SK-N-DZ (cell line): Measurements from ENCODE around the gene SRP9.
"Not testable (repeated sequence)": the region's sequence is repeated elsewhere in the genome, so short reads cannot be mapped to it uniquely, and the experiment has no call there.

Experiments
- DNase-seq: peaks from one replicate; pipeline ENCODE4 v3.0.0-alpha.2; 2015; ENCODE audit warnings: low spot score

The SRP9 gene

DNA sequence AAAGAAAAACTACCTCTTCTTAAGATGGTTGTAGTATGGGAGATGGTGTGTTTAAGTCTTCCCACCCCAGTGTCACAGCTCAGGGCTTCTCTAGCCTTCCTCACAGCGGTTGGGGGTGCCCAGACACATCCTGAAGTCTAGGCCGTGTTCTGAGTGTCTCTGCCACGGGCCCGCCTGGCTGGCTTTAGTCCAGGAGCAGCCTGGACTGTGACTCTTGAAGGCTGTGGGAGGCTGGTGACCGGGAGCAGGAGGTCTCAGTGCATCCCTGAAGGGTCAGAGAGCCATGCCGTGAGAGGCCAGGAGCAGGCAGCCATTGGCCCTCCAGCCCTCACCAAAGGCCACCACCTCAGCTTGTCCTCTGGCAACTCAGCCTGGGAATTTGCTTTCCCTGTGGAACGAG, 36.8 kb downstream of the SRP9 start:
- DNase-seq: no peak

DNA sequence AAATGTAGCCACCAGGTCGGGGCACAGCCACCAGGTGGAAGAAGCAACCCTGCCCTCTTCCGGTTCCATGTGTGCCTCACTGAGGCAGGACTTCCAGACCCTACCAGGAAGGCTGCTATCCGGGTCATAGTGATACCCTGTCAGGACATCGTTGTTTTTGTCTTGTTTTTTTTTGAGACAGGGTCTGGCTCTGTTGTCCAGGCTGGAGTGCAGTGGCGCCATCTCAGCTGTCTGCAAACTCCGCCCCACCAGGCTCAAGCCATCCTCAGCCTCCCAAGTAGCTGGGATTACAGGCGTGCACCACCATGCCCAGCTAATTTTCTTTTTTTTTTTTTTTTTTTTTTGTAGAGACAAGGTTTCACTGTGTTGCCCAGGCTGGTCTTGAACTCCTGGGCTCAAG, 37.5 kb downstream of the SRP9 start:
- DNase-seq: not testable (repeated sequence)

GRCh38 chr1:225815526-225816178, 38.0 kb downstream of the SRP9 start:
- DNase-seq: no peak

DNA sequence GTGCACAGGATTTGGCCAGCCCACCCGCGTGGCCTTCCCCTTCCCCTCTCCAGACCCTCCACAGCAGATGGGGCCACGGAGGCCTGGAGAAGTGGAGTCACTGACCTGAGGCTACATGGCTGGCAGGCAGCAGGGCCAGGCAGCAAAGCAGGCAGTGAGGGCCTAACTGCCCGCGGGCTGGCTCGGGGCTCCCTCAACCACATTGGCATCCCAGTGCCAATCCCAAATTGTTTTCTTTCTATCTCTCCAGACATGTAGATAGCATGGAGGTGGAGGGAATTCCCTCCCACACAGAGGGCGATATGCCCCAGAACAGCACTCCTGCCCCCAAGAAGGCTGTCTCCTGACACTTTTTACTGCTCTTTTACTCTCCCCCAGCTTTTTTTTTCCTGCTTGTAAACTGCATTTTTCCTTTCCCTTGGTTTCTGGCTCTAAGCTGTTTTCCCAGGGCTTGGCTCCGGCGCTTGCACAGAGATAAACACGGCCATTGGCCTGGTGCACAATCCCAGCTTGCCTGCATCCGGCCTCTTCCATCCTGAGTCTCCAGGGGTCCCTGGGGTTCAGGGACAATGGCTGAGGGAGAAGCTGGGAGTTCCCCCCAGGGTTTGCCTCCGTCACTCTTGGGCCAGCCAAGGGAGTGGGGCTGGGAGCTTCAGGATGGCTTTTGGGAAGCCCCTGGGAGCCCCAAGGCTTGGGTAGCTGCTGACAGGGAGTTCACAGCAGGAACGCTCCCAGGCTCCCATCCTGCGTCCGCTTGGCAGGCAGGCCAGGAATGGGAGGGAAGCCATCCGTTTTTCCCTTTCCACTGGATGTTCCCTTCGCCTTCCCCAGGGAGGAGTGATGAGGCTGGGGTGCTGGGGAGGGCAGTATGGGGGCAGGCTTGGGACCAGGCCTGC, 39.3 kb downstream of the SRP9 start:
- DNase-seq: no peak

DNA sequence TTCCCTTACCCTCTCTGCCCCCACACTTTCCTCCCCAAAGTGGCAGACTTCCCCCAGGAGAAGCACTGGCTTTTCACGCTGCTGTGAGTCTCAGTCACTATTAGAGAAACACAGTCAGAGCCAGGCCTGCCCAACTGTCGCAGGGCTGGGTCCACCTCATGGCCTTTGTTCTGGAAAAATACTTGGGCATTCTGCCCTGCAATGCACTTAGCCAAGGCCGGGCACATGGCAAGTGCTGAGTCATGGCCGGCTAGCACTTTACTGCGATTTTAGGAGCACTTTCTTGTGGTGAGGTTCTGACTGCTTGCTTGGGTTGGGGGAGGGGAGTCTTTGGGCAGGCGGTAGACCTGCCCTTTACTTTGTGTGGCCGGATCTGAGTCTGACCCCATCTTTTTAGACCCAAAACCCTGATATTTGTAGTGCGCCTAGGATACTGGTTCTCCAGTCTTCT, 40.0 kb downstream of the SRP9 start:
- no peak for DNase-seq

DNA sequence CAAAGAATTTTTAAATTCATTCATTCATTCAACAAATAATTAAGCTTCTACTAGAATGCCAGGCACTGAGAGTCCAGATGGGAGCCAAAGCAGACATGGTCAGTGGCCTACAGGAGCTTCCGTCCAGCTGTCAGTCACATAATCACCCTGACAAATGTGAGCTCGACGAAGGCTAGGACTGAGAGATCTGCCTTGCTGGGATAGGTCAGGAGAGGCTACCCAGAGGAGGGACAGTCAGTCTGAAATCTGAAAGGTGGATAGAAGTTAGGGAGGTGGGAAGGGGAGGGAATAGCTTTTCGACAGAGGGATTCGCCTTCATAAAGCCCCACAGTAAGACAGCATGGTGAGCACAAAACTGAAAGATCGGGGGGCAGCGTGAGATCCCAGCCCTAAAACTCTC, 40.6 kb downstream of the SRP9 start:
- DNase-seq: no peak

DNA sequence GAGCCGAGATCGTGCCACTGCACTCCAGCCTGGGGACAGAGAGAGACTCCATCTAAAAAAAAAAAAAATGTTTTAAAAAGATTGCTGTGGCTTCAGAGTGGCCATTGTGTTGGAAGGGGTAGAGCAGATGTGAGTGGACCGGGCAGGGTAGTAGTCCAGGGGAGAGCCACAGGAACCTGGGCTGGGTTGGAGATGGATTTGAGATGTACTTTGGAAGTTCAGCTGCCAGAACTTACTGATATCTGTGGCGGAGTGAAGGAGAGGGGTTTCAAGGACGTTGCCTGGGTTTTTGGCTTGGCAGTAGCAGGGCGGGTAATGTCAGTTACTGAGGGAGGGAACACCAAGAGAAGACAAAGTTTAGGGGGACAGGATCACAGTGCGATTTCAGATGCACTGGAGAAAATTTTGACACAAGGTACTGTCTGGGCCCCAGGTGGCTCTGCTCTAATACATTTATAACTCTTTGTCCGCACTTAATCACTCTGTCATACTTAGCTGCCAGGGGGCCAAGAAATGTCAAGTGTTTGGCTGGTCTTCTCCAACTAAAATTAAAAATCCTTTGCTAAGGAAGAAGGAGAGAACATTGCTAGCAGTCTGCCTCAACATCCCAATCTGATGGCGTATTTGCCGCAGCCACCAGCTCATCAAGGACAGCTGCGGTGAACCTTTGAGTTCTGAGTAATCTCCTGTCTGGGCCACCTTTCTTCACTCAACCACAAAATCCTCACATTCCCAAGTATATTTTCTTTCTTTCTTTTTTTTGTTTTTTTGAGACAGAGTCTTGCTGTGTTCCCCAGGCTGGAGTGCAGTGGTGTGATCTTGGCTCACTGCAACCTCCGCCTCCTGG, 41.9 kb downstream of the SRP9 start:
- no peak for DNase-seq

DNA sequence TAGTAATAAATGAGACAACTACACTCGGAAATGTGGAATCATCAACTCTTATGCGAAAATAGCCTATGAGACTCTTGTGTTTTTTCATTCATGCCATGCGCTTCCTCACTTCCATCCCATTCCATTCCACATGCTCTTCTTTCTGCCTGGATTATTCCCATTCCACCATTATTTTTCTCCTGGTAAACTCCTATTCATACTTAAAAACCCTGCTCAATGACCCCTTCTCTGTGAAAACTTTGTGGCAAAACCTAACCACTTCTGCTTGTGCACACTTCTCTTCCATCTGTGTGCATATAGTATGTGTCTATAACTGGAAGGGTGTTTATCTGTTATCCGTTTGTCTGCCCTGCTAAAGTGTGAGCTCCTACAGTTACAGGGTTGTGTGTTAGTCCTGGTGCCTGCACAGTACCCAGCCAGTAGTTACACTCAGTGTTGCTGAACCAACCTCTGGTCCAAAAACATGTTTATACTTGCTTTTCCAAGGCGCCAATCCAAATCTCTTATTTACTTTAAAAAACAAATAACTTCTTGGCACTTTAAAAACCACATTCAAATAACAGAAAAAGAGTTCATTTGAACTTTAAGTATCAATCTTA, 43.0 kb downstream of the SRP9 start:
- no peak for DNase-seq

DNA sequence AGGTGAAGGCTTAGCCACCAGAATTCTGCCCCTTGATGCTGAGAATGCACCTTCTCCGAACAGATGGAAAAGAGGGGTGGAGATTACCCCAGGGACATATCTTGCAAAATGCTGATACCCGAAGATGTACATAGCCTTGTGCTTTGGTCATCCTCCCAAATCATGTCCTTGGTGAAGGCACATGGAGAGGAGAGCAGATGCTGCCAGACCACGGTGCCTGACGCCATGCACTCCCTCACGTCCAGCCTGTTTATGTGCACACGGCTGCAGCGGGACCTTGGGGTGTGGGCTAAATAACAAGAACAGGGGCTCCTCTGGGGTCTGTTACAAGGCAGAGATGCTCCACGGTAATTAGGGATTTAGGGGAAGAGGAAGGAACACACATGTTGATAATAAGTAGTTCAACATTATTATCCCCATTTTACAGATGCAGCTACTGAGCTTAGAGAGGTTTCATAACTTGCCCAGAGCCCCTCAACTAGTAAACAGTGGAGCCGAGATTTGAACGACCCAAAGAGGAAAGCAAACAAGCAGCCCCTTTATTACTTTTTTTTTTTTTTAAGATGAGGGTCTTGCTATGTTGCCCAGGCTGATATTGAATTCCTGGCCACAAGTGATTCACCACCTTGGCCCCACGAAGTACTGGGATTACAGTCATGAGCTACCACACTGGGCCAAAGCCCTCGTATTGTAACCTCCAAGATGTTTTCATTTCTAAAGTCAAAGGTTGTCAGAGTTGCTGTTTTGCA, 45.2 kb downstream of the SRP9 start:
- no peak for DNase-seq

DNA sequence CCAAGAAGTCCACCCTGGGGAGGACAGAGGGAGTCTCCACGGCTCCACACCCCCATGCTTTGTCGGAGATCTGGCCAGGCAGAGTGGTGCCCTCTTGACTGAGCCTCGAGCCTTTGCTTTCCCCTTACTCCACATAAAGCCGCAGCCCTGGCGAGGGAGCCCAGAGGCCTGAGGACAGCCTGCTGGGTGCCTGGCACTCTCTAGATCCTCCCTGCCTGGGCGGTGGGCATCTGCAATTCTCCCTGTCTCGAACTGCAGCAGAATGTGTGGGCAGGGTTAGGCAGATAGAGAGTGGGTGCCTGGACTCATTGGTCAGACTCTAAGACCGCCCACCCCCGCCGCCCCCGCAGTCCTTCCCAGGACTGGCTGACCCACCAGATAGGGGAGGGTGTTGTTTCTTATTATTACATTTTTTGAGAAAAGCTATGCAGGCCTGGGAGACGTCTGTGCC, 46.2 kb downstream of the SRP9 start:
- no peak for DNase-seq

GRCh38 chr1:225824533-225824941, 46.9 kb downstream of the SRP9 start:
- DNase-seq: no peak

DNA sequence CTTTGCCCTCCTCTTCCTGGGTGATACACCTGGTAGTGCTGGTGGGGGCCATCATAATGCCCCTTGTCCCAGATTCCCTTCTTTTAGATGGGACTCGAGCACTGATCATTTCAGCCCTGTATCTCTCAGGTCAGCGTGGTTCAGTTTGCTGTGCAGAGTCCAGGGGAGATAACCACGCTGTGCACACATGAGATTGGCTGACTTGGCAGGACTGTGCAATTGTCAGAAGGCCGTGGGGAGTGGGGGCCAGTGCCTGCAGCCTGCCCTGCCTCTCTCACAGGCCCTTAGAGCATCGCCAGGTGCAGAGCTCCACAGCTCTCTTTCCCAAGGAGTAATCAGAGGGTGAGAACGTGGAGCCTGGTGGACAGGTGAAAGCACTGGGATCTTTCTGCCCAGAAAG, 47.5 kb downstream of the SRP9 start:
- DNase-seq: no peak

DNA sequence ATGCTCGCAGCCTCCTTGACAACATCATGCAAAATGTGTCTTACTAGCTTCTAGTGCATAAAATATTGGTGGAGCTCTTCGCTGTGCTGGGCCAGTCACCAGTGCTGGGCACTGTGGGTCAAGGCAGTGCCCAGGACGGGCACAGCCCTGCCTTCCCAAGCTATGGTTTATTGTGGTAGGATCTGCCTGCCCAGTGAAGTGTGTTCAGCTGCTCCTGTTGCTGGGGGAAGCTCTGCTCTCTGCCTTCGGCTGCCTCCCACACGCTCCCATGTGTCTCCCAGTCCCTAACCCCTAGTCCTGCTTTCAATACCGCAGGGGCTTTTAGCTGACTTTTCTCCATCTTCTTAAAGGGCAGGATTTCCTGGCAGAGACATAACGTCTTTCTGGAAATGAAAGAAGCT, 48.0 kb downstream of the SRP9 start:
- no peak for DNase-seq

GRCh38 chr1:225827076-225827475, 49.5 kb downstream of the SRP9 start:
- DNase-seq: no peak

DNA sequence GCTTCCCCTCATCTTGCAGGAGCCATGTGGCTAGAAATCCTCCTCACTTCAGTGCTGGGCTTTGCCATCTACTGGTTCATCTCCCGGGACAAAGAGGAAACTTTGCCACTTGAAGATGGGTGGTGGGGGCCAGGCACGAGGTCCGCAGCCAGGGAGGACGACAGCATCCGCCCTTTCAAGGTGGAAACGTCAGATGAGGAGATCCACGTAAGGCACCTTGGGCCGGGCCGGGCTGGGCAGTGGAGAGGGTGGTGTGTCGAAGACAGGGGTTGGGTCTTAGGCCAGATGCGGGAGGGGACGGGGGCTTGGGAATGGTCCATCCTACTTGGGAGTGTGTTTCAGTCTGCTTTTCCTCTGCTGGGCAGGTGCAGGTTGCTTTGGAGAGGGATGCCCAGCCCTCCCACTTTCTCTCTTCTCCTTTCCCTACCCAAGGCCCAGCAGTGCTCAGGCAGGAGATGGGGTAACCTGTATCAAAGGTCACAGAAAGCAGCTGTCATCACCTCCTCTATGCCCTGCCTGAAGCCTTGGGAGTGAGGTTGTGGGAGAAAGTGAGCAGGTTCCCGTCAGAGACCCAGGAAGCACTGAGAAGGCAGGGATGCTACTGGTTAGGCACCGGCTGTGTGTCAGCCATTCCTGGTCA, 51.2 kb downstream of the SRP9 start:
- DNase-seq: no peak

GRCh38 chr1:225830841-225831240, 53.2 kb downstream of the SRP9 start:
- DNase-seq: no peak

- DNase-seq: no peak
Measured at GRCh38 chr1:225834417-225835329, 57.0 kb downstream of the SRP9 start.

DNA sequence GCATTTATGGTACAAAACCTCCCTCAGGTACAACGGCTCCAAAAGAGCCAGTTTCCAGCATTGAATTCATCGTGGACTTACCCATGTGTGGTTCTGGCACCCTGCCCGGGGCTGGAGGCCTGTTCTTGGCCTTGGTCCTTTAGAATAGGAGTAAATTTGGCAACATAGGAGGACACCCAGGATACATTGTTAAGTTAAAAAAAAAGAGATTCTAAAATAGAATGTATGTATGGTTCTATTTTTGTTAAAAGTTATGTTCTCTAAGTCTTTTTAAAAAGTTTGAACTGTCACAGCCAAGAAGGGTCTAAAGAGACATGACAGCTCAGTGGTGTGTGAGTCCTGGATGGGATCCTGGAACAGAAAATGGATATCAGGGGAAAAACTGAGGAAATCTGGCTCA, 58.2 kb downstream of the SRP9 start:
- no peak for DNase-seq

GRCh38 chr1:225836296-225836695, 58.7 kb downstream of the SRP9 start:
- not testable (repeated sequence) for DNase-seq
